Stimulated activated CD8-positive, alpha-beta memory T cell treated with anti-CD3 and anti-CD28 coated beads, Interleukin-4, amount 100 ng/mL, for 48 hours (primary cell): ENCODE data around the gene PPP2R3A.
"Not testable (repeated sequence)": the region's sequence is repeated elsewhere in the genome, so short reads cannot be mapped to it uniquely, and the experiment has no call there.

Experiments used
- DNase-seq: peaks from one replicate; pipeline ENCODE4 v3.0.0-alpha.2; 2020

PPP2R3A gene

GRCh38 chr3:136105044-136105443 is 139.5 kb downstream of the PPP2R3A start:
- no peak for DNase-seq

GRCh38 chr3:136106101-136106500 is 140.6 kb downstream of the PPP2R3A start:
- no peak for DNase-seq

GRCh38 chr3:136109499-136109898 is 144.0 kb downstream of the PPP2R3A start:
- DNase-seq: no peak

DNA sequence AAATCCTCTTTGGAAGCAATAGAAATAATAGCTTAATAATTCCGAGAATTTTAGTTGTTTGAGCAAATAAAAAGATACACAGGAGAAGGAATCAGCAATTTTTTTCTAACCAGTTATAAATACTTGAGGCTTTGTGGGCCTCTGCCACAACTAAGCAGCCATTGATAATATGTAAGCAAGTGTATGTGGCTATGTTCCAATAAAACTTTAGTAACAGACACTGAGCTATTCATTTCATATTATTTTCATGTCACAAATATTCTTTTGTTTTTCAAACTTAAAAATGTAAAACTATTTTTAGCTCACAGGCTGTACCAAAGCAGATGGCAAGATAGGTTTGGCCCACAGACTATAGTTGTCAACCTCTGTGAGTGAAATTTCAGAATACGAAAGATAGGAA is 145.0 kb downstream of the PPP2R3A start:
- DNase-seq: no peak

DNA sequence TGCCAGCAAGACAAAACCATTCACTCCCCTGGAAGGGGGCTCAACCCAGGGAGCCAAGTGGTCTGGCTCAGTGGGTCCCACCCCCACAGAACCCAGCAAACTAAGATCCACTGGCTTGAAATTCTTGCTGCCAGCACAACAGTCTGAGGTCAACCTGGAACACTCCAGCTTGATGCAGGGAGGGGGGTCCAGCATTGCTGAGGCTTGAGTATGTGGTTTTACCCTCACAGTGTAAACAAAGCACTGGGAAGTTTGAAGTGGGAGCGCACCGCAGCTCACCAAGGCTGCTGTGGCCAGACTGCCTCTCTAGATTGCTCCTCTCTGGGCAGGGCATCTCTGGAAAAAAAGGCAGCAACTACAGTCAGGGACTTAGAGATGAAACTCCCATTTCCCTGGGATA is 148.9 kb downstream of the PPP2R3A start:
- DNase-seq: no peak

- DNase-seq: not testable (repeated sequence)
Measured at GRCh38 chr3:136119332-136119731, 153.8 kb downstream of the PPP2R3A start.

DNA sequence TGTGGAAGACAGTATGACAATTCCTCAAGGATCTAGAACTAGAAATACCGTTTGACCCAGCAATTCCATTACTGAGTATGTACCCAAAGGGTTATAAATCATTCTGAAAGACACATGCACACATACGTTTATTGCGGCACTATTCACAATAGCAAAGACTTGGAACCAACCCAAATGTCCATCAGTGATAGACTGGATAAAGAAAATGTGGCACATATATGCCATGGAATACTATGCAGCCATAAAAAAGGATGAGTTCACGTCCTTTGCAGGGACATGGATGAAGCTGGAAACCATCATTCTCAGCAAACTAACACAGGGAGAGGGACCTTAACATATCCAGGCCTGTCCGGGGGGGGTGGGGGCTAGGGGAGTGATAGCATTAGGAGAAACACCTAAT is 154.3 kb downstream of the PPP2R3A start:
- not testable (repeated sequence) for DNase-seq

GRCh38 chr3:136120373-136121348 is 155.1 kb downstream of the PPP2R3A start:
- no peak for DNase-seq

GRCh38 chr3:136122006-136122405 is 156.5 kb downstream of the PPP2R3A start:
- DNase-seq: no peak

- DNase-seq: not testable (repeated sequence)
Measured at GRCh38 chr3:136131647-136132046, 166.1 kb downstream of the PPP2R3A start.

GRCh38 chr3:136134091-136134490 is 168.6 kb downstream of the PPP2R3A start:
- no peak for DNase-seq

GRCh38 chr3:136135039-136135802 is 169.7 kb downstream of the PPP2R3A start:
- no peak for DNase-seq

DNA sequence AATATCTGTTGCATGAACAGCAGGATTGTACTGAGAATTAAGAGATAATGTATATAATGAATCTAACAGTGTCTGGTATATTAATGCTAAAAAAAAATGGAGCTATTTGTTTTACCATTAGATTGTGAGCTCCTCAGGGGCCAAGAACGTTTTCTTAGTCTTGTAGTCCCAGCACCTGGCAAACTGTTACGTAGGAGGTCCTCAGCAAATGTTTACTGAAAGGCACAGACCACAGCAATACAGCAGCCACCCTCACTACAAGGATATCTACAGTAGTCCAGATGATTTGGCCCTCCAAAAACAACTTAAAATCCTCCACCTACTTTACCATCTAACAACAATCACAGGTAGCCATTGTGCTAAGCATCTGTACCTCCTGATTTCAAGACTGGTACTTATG is 170.9 kb downstream of the PPP2R3A start:
- no peak for DNase-seq

- no peak for DNase-seq
Measured at GRCh38 chr3:136141291-136141785, 175.8 kb downstream of the PPP2R3A start.

- DNase-seq: no peak
Measured at GRCh38 chr3:136141891-136142290, 176.4 kb downstream of the PPP2R3A start.

DNA sequence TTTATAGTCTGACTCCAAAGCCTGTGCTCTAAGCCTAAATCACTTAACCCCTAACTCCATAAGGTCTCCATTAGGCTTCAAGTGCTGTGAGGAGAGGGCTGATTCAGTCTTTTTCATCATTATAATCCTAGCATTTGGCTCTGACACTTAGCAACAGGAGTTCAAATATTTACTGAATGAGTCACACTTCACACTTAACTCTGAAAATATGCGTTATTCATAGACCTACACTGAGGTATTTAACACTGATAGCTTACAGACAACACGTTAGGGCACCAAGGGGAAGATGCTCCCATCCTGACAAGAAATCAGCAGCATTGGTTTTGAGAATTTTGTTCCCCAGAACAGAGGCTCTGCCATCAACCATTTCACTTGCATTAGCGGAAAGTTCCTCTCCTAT is 177.1 kb downstream of the PPP2R3A start:
- no peak for DNase-seq

- DNase-seq: not testable (repeated sequence)
Measured at GRCh38 chr3:136144397-136144796, 178.9 kb downstream of the PPP2R3A start.

DNA sequence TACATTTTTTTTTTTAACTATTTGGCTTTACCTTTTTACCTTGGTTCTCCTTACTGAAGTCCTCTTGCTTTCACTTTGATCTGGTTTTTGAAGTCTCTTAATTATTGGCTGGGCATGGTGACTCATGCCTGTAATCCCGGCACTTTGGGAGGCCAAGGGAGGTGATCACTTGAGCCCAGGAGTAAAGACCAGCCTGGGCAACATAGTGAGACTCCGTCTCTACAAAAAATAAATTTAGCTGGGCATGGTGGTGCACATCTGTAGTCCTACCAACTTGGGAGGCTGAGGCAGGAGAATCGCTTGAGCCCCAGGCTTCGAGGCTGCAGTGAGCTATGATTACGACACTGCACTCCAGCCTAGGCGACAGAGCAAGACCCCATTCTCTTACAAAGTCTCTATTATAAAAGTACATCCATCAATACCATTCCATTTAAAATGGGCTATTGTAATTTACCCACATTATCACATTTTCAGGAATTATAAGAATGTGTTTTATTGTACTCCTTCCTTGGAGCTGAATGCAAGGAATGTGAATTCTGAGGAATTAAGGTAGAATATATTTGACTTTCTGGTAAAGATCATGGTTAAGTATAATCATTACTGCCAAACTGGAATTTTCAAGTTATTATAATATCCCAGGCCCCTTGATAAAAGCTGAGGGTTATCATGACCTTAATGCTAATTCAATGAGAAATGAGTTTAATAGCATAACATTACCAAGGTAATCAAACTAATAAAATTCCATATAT is 181.6 kb downstream of the PPP2R3A start:
- no peak for DNase-seq

- no peak for DNase-seq
Measured at GRCh38 chr3:136149667-136150066, 184.1 kb downstream of the PPP2R3A start.

DNA sequence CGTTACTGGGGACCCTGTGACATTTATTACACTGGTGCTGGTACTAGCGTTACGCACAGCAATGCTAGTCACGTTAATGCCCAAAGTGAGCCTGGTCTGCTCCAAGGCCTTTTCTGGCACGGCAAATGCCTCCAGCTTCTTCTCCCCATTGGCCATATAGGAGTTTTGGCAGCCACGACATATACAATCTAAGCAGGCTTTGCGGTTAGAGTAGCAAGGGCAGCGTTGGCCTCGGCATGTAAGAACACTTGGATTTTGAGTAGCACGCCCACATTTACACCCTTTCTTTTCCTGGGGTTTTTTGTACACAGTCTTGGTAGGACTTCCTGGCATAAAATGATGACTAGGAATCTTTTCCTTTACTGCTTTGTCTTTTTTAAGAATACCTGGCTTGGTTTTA is 185.7 kb downstream of the PPP2R3A start:
- DNase-seq: no peak

DNA sequence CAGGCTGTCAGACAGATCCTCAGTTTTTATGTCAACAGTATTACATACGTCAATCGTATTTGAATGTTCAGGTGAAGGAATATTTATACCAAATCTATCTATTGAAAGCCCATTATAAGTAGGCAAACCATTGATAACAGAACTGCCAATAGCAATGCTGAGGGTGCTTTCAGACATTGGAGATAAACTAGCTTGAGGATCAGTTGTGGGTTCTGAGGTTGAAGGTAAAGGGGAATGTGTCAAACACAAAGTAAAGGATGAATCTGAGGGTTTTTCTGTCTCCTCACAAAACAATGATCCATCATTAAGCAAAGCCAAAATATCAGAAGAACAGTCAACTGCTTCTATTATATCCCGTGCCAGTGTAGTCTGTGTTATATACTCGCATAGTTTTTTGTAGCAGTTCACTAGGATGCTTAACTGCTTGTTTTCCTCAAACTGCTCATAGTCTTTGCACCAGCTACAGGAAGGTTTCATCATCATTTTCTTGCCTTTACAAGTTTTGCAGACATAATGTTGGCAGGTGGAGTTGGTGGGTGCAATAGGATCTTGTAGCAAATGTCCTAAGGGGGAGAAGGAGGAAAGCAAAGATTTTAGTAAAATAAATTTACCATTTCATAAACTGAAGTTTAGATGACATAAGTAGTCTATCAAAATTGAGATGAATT is 186.8 kb downstream of the PPP2R3A start:
- no peak for DNase-seq

DNA sequence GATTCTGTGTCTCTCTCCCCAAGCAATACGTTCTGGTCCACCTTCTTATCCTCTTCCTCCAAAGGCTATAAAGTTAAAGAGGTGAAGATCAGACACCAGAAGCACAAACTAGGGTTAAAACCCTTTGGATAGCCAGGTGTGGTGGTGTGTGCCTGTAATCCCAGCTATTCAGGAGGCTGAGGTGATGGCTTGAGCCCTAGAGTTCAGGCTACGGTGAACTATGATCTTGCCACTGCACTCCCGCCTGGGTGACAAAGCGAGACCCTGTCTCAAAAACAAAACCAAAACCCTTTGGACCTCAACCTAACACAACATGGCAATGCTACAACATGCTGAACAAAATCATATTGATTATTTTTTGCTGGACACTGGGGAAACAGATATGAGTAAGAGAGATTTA is 187.4 kb downstream of the PPP2R3A start:
- DNase-seq: no peak
